NCI-H82 (cell line): ENCODE measurements around the gene YKT6.

Experiments used
- DNase-seq: peaks from one replicate; lab custom pipeline; 2025; lab: John Stamatoyannopoulos, UW

The YKT6 gene

DNA sequence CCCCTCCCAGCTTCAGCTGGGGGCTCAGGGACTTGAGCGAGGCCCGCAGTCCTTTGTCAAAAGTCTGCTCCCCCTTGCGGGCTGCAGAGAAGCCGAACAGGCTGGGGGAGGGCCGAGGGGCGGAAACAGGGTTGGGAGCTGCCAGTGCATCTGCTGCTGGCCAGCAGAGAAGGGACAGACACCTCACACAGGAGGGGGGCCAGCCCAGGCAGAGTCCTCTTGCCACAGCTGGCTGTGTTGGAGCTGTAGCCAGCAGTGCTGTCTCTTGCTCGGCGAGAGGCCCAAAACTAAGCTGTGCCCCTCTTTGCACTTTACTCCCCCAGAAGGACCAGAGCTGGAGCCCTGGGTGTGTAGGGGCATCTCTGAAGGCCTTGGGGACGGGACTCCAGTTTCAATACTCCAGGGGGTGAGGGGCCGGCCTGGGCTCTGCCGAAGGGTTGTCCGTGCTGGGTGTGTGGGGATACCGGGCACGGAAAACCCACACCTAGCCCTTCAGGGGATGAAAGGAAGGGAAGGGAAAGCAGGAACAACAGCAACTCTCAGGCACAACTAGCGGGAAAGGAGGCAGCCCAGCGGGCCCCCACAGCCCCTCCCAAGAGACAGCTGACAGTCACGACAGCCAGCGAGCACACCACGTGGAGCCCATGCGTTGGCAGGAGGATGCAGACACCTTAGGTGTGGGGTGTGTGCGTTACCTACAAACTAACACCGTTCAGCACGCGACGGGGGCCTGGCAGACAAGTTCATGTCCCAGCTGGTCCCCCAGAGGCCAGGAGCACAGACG is 17.8 kb downstream of the YKT6 start:
- peak; percentile 81 for DNase-seq

DNA sequence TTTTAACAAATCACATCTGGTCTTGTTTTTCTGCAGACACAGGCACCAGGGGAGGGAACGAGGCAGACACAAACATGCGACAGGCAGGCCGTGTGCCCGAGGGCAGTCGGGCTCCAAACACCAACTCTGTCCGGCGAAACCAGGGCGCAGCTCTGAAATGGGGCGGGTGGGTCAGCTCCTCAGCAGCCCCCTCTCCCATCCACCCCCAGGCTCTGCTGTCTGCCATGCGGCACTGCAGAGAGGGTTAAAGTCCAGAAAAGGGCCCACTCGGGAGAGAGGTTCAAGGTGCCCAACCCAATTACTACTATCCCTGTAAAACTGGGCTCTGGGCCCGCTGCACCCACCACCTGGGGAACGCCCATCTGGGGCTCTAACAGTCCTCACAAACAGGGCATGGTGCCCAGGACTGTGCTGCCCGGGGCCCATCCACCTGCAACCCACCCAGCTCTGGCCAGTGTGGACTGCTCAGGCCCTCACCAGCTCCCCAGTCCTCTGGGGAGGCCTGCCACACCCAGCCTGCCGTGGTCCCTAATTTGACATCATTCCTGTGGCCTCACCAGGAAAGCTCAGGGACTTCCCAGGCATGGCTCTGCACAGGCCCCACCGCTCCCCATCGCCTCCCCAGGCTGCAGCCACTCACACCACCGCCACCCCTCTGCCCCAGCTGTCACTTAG is 18.7 kb downstream of the YKT6 start:
- DNase-seq, result no peak

DNA sequence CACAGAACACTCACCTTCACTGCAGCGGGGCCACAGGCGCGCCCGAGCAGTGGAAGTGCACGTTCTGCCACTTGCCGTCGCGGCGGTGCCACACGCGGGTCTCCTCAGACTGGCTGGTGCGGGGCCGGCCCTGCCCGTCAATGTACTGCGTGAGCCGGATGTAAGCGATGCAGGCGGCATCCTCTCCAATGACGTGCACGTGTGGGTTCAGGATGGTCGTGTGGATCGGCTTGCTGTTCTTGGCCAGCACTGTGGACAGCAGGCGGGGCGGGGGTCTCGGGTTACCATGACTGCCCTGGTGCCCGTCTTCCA is 19.2 kb downstream of the YKT6 start:
- no peak for DNase-seq

DNA sequence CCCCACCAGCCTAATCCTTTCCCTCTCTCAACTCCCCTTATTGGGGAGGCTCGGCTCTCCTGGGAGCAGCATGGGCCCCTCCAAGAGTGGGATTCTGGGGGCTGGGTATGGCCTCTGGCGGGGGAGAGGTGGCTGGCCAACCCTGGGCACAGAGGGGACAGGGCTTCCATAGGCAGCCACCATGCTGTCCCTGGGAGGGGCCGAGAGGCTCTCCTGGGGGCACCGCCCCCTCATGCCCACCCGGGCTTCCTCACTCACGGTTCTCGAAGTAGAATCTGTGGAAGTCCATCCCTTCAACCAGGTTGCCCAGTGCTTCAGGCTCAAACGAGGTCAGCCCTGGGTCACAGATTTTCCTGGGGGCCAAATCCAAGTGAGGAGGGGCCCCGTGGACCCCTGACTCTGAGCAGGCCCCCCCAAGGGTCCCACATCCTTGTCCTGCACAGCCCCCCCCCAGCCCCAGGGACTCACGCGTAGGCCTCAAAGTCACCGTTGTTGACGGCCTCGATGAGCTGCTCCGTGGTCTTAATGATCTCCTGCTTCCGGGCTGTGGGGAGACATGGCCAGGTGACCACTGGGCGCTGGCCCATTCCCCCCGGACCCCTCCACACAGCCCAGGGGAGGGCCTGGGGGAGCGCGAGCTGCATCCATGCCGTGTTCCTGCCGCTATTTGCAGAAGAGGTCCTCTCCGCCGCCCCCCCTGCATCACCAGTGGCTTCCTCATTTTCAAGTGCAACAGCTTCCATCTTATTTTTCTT is 19.8 kb downstream of the YKT6 start:
- no peak for DNase-seq

DNA sequence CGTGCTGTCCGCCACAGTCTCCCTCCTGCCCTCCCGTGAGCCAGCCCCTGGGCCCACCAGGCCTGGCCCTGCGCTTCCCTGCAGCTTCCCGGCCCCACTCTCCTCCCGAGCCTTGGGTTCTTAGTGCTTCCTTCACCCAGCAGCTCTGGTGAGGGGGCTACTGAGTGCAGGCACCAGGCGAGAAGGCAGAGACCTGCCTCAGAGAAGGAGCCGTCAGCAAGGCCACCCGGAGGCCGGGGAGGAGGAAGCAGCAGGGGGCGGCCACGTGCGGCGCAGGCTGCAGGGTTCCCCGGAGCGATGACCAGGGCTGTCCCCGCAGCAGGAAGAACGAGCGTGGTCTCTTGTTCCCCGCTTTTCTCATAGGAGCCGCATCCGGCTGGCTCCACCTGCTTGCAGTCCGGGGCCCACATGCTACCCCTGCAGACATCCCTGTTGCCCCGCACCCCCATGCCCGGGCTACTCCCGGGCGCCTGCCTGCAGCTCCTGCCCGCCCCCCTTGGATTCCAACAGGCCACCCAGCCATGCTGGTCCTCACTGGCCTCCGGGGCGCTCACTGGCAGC is 20.5 kb downstream of the YKT6 start:
- no peak for DNase-seq

DNA sequence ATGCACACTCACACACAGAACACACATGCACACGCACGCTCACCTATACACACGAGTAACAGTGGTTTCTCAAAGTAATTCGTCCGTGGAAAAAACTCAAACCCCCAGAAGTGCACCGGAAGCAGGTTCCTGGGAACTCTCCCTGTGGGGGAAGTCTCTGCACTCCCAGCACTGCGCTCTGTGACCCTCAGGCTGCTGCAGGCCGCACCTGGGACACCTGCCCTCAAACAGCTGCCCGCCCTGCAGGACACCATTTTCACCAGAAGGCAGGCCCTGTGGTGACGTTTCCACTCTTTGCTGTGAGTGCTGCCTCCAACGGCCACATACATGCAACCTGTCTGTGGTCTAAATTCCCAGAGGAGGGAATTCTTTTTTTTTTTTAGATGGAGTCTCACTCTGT is 21.3 kb downstream of the YKT6 start:
- DNase-seq, result no peak

DNA sequence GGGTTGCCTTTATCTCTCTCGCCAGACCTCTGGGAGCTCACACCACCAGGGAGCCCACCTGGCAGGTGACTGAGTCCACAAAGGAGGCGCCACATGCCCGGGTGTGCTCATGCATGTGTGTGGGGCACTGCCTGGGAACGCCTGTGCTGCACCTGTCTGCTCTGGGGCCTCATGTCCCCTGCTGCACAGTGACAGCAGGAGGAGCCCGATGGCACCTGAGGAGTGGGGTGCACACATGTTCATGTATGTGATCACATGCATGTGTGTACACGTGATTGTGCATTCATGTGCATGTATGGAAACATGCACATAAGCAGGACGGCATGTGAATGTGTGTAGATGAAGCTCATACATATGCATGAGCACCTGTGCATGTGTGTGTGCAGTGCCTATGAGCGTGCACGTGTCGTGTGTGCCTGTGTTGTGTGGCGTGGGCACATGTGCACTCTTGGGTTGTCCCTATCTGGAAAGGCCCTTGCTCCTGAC is 22.0 kb downstream of the YKT6 start:
- DNase-seq, result no peak

DNA sequence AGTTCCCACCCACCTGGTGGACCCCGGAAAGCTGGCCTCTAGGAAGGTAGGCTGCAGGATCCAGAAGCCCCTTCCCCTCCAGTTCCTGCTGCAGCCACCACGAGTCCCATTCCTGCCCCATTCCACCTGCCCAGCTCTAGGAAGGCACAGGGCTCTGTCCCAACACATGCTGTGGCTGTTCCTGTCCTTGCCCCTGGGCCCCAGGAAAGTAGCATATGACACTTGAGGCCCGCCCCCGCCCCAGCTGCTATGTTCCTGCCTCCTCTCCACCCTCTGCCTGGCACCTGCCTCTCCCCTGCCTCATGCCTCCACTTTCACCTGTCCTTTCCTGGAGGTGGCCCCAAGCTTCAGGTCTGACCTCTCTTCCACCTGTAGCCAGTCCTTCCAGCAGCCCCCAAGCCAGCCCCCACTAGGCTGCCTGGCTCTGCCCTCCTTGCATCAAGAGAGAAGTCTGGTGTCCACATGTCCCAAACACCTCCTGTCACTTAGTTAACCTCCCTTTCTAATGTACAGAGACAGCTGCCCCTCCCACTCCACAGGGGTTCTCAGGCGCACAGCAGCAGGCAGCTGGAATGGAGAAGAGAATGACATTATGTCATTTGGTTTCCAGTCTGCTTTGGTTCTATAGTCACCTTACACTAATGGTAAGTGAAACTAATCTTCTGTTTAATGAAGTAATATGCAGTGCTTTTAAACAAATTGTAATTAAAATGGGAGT is 22.7 kb downstream of the YKT6 start:
- peak; percentile 49 for DNase-seq

DNA sequence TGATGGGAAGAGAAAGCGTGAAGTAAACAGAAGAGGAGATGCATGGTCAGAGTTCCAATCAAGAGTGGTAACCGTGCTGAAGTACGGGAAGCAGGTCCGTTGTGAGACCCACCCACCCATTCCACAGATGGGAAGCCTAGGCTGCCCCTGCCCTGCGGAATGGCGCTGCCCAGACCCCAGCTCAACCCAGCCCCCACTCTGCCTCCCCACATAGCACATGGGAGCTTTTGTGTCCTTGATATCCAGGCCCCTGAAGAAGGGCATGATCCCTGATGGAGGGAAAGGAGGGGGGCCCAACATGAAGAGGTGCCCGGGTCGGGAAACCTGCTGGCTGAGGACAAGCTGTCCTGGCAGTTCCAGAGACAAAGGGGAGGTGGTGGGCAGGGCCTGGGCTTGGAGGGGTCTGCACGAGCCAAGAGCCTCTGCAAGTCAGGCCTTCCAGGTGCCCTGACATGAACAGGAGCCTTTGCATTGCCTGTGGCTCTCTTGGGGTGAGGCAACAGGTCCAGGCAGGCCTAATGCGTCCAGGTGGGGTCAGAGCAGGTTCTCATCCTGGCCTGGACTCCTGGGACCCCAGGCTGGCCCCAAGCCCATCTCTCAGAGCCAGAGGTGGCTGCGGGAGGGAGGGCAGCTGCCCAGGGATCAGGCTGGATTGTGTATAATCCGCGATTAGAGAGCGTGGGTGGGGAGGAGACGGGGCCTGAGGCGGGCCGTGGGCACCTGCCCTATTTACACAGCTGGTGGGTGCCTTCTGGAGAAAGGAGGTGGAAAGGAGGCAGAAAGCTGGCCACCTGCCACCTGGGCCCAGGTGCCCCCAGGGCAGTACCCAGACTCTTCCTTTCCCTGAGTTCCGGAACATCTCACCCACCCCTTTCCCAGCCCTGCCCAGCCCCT is 23.5 kb downstream of the YKT6 start:
- peak; percentile 89 for DNase-seq

DNA sequence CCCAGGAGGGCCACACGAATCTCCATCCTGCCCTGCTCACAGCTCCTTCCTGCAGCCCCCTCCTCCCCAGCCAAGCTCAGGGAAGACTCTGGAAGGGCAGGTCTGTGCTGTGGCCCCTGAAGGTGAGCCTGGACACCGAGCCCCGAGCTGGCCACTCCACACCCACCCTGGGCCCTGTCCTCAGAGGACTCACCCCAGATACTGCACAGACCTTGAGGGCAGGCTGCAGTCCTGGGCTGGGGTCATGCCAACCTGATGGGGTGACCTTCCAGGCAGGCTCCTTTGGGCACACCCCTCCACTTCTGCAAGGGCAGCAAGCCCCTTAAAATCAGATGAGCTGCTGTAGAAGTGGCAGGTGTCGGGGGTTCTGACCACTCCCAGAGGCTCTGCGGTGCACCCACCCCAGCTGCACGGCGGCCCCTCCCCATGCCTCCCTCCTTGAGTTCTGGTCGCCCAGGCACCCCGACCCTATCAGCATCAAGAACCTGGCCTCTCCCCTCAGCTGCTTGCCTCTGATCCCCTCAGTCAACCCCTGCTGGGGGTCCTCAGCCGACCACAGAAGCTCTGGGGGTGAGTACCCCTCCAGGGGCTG is 24.3 kb downstream of the YKT6 start:
- DNase-seq, result no peak

DNA sequence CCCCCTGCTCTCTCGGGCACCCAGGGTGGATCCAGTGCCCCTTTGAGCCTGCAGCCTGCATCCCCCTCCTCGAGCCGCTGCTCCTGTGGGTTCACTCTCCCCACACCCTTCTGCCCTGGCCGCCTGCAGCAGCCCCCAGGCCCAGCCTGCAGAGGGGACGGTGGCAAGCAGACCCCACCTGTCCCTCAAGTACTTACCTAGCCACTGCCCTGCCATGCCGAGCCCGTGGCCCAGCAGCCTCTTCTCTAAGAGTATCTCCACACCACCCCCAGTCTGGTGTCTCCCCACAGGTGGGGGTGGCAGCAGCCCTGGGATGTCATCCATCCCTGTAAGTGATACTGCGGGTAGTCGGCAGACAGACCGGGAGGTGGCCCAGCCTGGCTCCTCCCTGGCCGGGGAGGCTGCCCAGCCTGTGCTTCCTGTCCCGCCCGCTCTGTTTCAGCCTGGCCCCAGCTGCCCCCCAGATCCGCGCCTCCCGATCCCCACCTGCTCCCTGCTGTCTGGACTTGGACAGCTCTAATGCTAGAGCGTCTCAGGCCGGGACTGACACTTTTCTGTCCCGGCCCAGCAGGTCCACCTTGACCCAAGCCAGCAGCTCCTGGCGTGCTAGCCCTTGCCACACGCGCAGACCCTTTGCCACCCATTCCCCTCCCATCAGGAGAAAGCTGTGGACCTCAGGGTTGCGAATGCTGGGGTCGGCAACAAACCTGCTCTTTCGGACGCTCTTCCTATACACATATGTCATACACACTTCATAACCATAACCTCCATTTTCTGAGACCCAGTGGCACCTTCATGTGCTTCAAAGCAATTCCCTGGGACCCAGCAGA is 25.0 kb downstream of the YKT6 start:
- peak; percentile 33 for DNase-seq

DNA sequence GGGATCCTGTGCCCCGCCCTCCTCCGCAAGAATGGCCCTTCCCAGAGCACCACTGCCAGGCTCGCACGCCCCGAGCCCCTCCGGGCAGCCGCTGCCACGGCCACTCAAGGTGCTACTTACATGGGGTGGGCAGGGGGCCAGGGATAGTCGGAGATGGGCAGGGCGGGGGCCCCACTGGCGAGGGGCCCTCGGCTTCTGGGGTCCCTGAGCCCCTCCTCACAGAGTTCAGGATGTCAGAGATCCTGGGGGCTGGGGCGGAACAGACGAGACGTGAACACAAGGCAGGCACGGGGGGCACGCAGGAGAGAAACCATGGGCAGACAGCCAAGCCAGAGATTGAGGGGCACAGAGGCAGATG is 25.6 kb downstream of the YKT6 start:
- no peak for DNase-seq

DNA sequence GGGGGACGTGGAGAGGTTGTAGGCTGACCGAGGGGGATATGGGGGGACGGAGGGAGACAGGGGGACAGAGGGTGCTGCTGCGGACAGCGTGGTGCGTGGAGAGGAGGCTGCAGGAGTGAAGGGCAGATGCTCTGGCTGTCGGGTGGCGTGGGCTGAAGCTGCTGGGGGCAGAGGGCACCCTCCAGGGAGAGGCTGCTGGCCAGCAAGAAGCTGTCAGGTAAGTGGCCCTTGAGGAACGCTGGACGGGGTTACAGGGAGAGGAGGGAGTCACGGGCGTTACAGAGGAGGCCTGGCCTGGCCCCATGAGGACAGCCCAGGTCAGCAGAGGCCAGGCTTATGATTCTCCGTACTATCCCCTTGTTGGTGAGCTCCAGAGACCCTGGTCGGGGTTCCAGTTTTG is 27.1 kb downstream of the YKT6 start:
- DNase-seq, result no peak

DNA sequence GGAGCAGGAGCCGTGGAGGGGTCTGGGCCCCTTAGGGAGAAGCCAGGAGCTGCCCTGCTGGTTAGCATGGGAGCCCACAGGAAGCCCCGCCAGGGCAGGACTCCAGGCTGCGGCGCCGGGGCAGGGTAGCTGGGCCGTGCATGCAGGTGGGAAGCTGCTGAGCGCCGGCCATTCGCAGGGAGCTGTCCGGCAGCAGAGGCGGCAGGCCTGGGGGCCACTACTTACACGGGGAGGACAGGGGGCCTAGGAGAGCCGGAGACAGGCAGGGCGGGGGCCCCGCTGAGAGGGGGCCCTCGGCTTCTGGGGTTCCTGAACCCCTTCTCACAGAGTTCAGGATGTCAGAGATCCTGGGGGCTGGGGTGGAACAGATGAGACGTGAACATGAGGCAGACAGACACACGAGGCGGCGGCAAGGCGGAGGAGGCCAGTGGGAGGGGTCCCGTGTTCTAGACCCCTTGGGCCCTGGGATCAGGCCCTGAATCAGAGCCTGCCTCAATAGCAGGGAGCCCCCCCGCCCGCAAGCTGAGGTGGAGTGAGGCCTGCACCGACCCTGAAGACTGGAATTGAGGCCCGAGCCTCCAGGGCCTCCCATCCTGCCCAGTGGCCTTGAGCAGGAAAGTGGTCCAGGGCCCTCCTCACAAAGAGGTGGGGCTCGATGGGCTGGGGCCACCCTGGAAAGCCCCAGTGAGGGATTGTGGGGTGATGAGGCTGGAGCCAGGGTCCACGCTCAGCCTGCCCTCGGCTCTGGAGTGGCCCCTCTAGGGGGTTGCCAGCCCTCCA is 28.0 kb downstream of the YKT6 start:
- DNase-seq, result no peak

DNA sequence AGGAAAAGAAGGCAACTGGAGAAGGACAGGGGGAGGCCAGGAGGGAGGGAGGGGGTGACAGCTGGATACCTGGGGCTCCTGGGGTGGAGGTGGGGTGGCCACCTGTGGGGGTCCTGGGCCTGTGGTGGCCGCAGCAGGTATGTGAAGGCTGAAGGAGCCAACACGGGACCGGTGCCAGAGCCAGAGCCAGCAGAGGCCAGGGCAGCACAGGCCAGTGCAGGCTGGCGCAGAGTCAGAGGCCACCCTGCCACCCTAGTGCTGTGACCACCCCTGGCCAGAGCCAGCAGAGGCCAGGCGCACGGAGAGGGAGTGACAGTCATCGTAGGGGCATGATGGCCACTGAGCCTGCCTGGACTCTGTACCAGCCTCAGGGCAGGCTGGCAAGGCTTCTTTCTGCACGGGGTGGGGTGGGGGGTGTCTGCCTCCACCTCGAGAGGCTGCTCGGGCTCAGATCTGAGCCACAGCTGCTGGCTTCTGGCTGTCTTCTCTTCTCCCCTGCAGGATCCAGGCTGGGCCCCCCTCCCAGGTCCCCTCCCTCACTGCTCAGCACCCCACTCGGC is 28.8 kb downstream of the YKT6 start:
- no peak for DNase-seq

DNA sequence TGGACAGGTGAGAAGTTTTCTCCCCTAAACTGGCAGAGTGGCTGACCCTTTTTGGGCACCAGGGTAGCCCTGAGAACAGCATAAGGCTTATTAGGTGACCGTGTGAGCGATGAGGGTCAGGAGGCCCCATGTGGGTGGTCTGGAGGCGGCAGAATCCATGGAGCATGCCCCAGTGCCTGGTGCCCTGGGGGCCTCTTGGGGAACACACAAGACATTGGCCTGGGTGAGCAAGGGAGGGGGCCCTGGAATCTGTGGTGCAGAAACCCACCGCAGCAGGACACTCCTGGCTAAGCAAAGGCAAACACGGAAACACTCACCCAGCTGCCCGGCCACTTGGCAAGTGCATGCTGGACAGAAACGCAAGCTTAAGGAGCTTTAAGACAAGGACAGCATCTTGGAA is 29.5 kb downstream of the YKT6 start:
- no peak for DNase-seq

DNA sequence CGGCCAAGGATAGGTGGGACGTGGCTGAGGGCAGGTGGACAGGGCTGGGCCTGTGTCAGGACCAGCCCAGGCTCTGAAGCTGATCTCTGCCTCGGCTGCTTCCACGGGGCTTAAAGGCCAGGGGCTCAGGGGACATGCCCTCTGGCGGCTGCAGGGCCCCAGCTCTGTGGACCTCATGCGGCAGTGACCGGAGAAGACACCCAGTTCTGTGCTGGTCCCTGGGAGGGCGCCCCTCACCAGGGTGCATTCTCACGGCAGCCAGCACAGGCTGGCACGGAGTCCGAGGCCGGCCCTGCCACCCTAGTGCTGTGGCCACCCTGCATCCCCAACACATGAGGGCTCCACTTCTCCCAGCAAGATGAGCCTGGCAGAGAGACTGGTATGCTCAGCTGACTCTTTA is 30.3 kb downstream of the YKT6 start:
- DNase-seq, result no peak

DNA sequence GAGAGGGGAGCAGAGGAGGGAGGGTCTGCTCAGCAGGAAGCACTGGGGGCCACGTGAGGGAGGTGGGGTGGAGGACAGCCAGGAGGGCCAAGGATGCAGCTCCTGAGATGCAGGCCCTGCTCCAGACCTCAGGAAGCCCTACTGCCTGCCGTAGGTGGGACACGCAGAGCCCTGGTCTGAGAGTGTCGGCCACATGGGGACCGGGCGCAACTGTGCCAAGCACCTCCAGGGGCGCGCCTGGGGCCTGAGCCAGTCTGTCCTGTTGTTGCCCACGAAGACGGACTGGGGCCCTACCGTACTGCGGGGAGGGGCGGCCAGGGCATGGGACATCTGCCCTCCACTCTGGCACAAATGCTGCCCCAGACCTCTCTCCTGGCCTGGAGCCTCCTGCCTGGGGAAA is 31.6 kb downstream of the YKT6 start:
- no peak for DNase-seq
